ENCODE data around the gene CHRM4. TPM values are rescaled to one million over a fixed set of nuclear protein-coding genes. Genes with fewer than 3 reads are reported as not detected.
A peak's percentile ranks its signal among the peaks of the same experiment; 100 is the strongest.

CHRM4 gene
- total and polyA plus RNA-seq, 2 of the 13 experiments (the other 11 are each of a cell fraction or from before 2014, with no cell fraction given): 0.13 to 0.21 TPM

GRCh38 chr11:46392421-46393230 lies 1.1 kb upstream of the CHRM4 start (continued):
- TF ChIP-seq MIER3 (CRISPR knock-in tag; IDR thresholded peaks at IDR 0.05; ENCODE audit: borderline replicate concordance) (peak; percentile 95), ZNF788 (CRISPR knock-in tag; IDR thresholded peaks at IDR 0.05; ENCODE audit: borderline replicate concordance) (peak; percentile 95; the same call in 1 of the 2 replicates), FOXA1 (IDR thresholded peaks at IDR 0.05) (no peak), FOXA1 (CRISPR knock-in tag; IDR thresholded peaks at IDR 0.05) (no peak), ARNT2 (CRISPR knock-in tag; IDR thresholded peaks at IDR 0.05; ENCODE audit: low read depth) (peak; percentile 97), ZNF431 (CRISPR knock-in tag; IDR thresholded peaks at IDR 0.05; ENCODE audit: borderline replicate concordance, low read depth) (peak; percentile 86; the same call in 1 of the 2 replicates), REL (CRISPR knock-in tag; conservative IDR thresholded peaks at IDR 0.05) (peak; percentile 96), PRPF4 (IDR thresholded peaks at IDR 0.05; ENCODE audit: low read depth, low read length, poor library complexity, severe bottlenecking) (no peak), RBM22 (optimal IDR thresholded peaks at IDR 0.05; ENCODE audit: low read length) (no peak), ZNF10 (CRISPR knock-in tag; IDR thresholded peaks at IDR 0.05; ENCODE audit: borderline replicate concordance, low read depth) (no peak), ARNT (IDR thresholded peaks at IDR 0.05) (no peak), HIC2 (CRISPR knock-in tag; IDR thresholded peaks at IDR 0.05; ENCODE audit: low read depth) (peak; percentile 78; the same call in 1 of the 2 replicates), HIVEP1 (CRISPR knock-in tag; IDR thresholded peaks at IDR 0.05) (peak; percentile 85), PHB2 (IDR thresholded peaks at IDR 0.05; ENCODE audit: partially characterized antibody) (no peak), ZBTB26 (CRISPR knock-in tag; IDR thresholded peaks at IDR 0.05; ENCODE audit: borderline replicate concordance) (peak; percentile 96), EEA1 (CRISPR knock-in tag; IDR thresholded peaks at IDR 0.05; ENCODE audit: borderline replicate concordance) (peak; percentile 99), ZNF780A (CRISPR knock-in tag; IDR thresholded peaks at IDR 0.05) (peak; percentile 95; the same call in 1 of the 2 replicates), SETDB1 (CRISPR knock-in tag; IDR thresholded peaks at IDR 0.05; ENCODE audit: borderline replicate concordance) (no peak), BHLHE40 (IDR thresholded peaks at IDR 0.05; ENCODE audit: low read length) (no peak), ZNF781 (CRISPR knock-in tag; IDR thresholded peaks at IDR 0.05; ENCODE audit: borderline replicate concordance, not compliant biosample characterization) (peak; percentile 99), ZFP82 (CRISPR knock-in tag; IDR thresholded peaks at IDR 0.05; ENCODE audit: borderline replicate concordance) (peak; percentile 90; the same call in 1 of the 2 replicates), ZBTB42 (CRISPR knock-in tag; IDR thresholded peaks at IDR 0.05) (peak; percentile 92; the same call in 1 of the 2 replicates), SATB2 (CRISPR knock-in tag; IDR thresholded peaks at IDR 0.05) (peak; percentile 99), ZNF841 (CRISPR knock-in tag; IDR thresholded peaks at IDR 0.05; ENCODE audit: borderline replicate concordance) (peak; percentile 92; the same call in 1 of the 2 replicates), IKZF5 (CRISPR knock-in tag; IDR thresholded peaks at IDR 0.05) (peak; percentile 97), ZC3H13 (CRISPR knock-in tag; IDR thresholded peaks at IDR 0.05) (peak; percentile 90), CHCHD3 (CRISPR knock-in tag; IDR thresholded peaks at IDR 0.05) (peak; percentile 89)
